ENCODE data around the gene FBXO44.

The FBXO44 gene

DNA sequence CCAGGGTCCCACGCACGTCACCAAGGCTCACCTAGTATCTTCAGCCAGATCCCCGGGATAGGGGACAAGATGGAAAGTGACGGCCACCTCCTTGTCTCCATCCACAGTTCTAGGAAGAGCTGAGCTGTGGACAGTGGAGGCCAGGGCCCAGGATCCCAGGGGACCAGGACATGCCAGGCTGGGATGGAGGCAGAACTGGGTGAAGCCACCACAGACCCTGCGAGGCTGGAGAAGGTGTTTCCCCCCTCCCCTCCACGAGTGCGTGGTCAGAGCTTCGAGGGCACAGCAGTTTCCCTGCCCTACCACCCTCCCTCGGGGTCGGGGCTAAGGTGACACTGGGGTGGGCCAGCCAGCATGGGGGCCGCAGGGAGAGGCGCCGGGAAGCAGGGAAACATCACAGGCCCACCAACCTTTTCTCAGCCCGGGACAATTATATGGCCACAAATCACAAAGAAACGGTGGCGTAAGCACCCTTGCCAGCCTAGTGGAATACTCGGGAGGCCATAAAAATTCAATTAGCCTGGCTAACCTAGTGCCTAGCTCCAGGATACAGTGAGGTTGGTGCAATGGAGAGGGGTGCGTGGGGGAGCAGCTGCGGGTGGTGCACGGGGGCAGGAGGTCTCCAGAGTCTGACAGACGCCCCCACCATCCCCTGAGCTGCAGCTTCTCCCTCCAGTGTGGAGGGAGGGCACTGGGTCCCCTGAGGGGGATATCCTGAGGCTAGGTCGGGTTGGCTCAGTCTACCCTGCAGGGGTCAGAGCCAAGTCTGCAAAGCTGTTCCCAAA lies 50.2 kb downstream of the FBXO44 start:
- TF ChIP-seq CREB1 (IDR thresholded peaks at IDR 0.05; ENCODE audit: low read depth), result no peak
- TF ChIP-seq TAF1 (IDR thresholded peaks at IDR 0.05; ENCODE audit: low read depth), result no peak
- TF ChIP-seq EGR1 (IDR thresholded peaks at IDR 0.05), result no peak
- no peak for TF ChIP-seq REST (IDR thresholded peaks at IDR 0.05; ENCODE audit: low read depth)
- TF ChIP-seq ZBTB7A (IDR thresholded peaks at IDR 0.05; ENCODE audit: low read depth), result no peak
- TF ChIP-seq FOXM1 (IDR thresholded peaks at IDR 0.05; ENCODE audit: borderline replicate concordance, low read depth), result no peak
- TF ChIP-seq, protein P1, sequence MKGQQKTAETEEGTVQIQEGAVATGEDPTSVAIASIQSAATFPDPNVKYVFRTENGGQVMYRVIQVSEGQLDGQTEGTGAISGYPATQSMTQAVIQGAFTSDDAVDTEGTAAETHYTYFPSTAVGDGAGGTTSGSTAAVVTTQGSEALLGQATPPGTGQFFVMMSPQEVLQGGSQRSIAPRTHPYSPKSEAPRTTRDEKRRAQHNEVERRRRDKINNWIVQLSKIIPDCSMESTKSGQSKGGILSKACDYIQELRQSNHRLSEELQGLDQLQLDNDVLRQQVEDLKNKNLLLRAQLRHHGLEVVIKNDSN (IDR thresholded peaks at IDR 0.05), result no peak
- no peak for TF ChIP-seq NFIC (IDR thresholded peaks at IDR 0.05)

- TF ChIP-seq RAD21 (IDR thresholded peaks at IDR 0.05; ENCODE audit: low read depth), result no peak
- no peak for TF ChIP-seq TEAD4 (IDR thresholded peaks at IDR 0.05)
- TF ChIP-seq, protein P2, sequence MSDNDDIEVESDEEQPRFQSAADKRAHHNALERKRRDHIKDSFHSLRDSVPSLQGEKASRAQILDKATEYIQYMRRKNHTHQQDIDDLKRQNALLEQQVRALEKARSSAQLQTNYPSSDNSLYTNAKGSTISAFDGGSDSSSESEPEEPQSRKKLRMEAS (IDR thresholded peaks at IDR 0.05), result no peak
- no peak for TF ChIP-seq TCF12 (IDR thresholded peaks at IDR 0.05; ENCODE audit: low read depth)
- no peak for TF ChIP-seq NFIC (IDR thresholded peaks at IDR 0.05)
- TF ChIP-seq, protein P1 (IDR thresholded peaks at IDR 0.05), result no peak
- TF ChIP-seq ZBTB7A (IDR thresholded peaks at IDR 0.05; ENCODE audit: low read depth), result no peak
- no peak for TF ChIP-seq REST (IDR thresholded peaks at IDR 0.05; ENCODE audit: low read depth)
- no peak for TF ChIP-seq EGR1 (IDR thresholded peaks at IDR 0.05)
- no peak for TF ChIP-seq FOXM1 (IDR thresholded peaks at IDR 0.05; ENCODE audit: borderline replicate concordance, low read depth)
These were observed 50.9 kb downstream of the FBXO44 start for GRCh38 chr1:11705596-11705995.

- TF ChIP-seq EGR1 (IDR thresholded peaks at IDR 0.05) (no peak), EP300 (IDR thresholded peaks at IDR 0.05; ENCODE audit: borderline replicate concordance) (no peak), ZBTB7A (IDR thresholded peaks at IDR 0.05; ENCODE audit: low read depth) (no peak), RAD21 (IDR thresholded peaks at IDR 0.05; ENCODE audit: low read depth) (no peak), REST (IDR thresholded peaks at IDR 0.05; ENCODE audit: low read depth) (no peak), NFIC (IDR thresholded peaks at IDR 0.05) (no peak), TCF12 (IDR thresholded peaks at IDR 0.05; ENCODE audit: low read depth) (no peak), TAF1 (IDR thresholded peaks at IDR 0.05; ENCODE audit: low read depth) (no peak), YY1 (IDR thresholded peaks at IDR 0.05; ENCODE audit: low read depth) (no peak), TEAD4 (IDR thresholded peaks at IDR 0.05) (no peak), FOXM1 (IDR thresholded peaks at IDR 0.05; ENCODE audit: borderline replicate concordance, low read depth) (no peak), CEBPB (IDR thresholded peaks at IDR 0.05) (no peak)
- TF ChIP-seq, protein P1 (IDR thresholded peaks at IDR 0.05), result no peak
- TF ChIP-seq, protein P2 (IDR thresholded peaks at IDR 0.05), result no peak
These were observed 51.6 kb downstream of the FBXO44 start for GRCh38 chr1:11706292-11706691.
